HG03457 (cell line): ENCODE results near the gene KRTAP1-5.
"Not testable (repeated sequence)": the region's sequence is repeated elsewhere in the genome, so short reads cannot be mapped to it uniquely, and the experiment has no call there.

Source experiments
- ATAC-seq: cut with Tn5 transposase; IDR thresholded peaks from one replicate; pipeline ENCODE4 v1.9.1; 2021; ENCODE audit warnings: moderate number of reproducible peaks; ENCODE audit not compliant: unreplicated experiment

The KRTAP1-5 gene

DNA sequence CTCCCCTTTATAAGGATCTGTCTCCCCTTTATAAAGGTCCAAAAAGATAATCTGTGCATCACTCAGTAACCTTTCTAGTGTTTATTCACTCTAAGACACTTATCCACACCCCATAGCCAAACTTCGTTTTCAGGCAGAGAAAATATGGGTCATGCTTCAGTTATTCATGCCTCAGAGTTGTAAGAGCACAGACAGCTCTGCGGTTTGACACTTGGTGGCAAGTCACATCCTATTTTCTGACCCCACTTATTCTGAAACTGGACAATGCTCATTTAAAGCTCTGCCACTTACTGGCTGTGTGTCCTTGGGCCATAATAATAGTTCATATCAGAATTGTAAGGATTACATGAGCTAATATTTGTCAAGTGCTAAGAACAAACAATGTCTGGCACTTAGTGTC lies 22.1 kb upstream of the KRTAP1-5 start:
- ATAC-seq: no peak

DNA sequence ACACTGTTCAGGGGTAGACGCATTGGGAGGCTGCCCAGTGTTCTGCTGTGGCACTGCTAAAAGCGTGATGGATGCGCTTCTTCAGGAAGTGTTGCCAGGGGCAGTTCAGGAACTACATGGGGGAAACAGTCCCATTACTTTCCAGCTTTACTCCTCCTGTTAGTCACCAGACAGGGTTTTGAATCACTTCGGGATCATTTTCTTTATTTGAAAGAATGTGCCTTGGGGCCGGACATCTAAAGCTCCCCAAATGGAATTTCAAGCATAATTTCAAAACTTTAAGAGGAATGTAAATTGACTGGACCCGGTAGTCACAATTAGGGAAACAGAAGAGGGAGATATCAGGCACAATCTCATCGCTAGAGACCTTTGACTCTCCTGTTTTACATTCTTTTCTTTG lies 21.4 kb upstream of the KRTAP1-5 start:
- ATAC-seq: no peak

DNA sequence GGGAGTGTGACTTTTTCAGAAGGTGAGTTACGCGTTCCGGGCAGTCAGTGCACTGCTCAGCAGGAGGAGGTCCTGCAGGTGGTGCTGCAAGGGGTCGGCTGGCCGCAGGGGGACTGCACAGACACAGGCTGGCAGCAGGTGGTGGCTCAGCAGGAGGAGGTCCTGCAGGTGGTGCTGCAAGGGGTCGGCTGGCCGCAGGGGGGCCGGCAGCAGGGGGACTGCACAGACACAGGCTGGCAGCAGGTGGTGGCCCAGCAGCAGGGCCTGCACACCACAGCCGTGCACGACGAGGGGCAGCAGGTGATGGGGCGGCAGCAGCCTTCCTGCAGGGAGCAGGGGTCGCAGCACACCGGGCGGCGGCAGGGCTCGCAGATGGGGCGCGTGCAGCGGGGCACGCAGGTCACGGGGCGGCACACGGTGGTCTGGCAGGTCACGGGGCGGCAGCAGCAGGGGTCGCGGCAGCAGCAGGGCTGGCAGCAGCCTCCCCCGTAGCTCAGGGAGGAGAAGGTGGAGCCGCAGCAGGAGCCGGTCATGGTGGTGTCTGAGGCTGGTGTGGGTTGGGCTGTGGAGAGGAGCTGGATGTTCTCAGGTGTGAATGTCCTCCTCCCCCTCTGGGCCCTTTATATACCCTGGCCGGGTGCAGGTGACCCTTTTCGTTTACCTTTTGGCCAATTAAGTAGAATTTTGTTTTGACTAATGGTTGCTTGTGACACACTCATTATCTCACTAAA lies 19.9 kb upstream of the KRTAP1-5 start, which contains the start of gene KRTAP2-1:
TSS of gene KRTAP2-1 (minus strand) at position 582 of the 731 bp plus-strand sequence. CDS start at position 533, 49 bp downstream.
- not testable (repeated sequence) for ATAC-seq

DNA sequence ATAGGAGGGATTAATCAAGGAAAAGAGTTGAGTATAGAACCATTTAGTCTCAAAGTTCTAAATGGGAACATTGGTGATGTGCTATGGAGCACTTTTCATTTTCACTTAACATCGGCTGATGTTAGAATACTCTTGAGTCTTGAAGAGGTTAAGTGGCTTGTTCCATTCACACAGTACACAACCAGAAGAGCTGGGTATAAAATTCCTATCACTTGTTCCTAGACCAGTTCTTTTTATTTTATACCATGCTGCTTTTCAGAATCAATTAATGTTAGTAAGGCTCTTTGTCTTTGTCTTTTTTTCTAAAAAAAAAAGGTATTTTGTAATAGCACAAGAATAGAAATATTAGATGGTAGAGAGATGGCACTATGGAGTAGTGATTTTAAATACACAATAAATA lies 15.9 kb upstream of the KRTAP1-5 start:
- ATAC-seq: no peak

DNA sequence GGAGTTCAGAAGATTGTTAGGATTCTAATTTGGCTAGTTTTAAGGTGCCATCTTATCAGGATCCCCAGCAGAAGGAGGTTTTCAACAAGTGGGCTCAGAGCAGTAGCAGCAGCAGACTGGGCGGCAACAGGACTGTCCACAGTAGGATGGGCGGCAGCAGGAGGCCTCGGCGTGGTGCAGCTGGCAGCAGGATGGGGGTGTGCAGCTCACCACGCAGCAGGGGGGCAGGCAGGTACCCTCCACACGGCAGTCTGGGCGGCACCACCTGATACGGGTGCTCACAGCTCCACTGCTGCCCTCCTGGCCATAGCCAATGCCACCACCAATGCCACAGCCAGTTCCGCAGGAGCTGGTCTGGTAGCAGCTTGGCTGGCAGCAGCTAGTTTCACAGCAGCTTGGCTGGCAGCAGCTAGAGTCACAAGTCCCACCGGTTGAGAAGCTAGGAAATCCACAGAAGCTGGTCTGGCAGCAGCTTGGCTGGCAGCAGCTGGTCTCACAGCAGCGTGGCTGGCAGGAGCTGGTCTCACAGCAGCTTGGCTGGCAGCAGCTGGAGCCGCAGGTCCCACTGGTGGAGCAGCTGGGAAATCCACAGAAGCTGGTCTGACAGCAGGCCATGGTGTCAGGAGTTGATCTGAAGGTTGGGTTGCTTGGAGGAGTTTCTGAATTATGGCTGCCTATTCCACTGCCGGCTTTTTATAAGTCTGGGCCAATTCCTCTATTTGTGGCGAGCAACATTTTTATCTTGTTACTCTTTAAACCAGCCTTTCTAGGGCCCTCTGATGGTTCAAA lies 14.0 kb upstream of the KRTAP1-5 start, which contains the start of gene KRTAP1-1:
TSS of gene KRTAP1-1 (minus strand) at position 668 of the 789 bp plus-strand sequence. CDS start at position 615, 53 bp downstream.
- not testable (repeated sequence) for ATAC-seq

DNA sequence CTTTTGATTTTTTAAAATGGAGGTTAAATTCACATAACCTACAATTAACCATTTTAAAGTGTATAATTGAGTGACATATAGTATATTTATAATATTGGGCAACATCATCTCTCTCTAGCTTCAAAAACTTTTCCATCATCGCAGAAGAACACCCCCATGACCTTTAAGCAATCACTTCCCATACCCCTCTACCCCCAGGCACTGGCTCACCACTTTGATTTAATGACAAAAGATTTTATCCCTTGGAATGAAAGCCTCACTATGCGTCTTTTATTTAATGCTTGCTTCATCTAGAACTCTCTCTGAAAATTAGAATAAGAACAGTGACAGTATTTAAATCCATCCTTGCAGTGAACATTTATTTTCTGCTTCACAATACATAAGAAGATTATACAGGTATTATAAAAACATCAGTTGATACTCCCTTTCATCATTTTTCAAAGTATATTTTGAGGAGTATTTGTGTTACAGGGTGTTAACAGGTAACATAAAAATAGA lies 10.9 kb upstream of the KRTAP1-5 start:
- no peak for ATAC-seq

DNA sequence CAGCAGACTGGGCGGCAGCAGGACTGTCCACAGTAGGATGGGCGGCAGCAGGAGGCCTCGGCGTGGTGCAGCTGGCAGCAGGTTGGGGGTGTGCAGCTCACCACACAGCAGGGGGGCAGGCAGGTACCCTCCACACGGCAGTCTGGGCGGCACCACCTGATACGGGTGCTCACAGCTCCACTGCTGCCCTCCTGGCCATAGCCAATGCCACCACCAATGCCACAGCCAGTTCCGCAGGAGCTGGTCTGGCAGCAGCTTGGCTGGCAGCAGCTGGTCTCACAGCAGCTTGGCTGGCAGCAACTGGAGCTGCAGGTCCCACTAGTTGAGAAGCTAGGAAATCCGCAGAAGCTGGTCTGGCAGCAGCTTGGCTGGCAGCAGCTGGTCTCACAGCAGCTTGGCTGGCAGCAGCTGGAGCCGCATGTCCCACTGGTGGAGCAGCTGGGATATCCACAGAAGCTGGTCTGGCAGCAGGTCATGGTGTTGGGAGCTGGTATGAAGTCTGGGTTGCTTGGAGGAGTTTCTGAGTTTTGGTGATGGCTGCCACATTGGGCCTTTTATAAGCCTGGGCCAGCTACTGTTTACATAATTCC lies 7.4 kb upstream of the KRTAP1-5 start, which contains the start of gene KRTAP1-3:
TSS of gene KRTAP1-3 (minus strand) at position 529 of the 590 bp plus-strand sequence. CDS start at position 476, 53 bp downstream.
- ATAC-seq: not testable (repeated sequence)

DNA sequence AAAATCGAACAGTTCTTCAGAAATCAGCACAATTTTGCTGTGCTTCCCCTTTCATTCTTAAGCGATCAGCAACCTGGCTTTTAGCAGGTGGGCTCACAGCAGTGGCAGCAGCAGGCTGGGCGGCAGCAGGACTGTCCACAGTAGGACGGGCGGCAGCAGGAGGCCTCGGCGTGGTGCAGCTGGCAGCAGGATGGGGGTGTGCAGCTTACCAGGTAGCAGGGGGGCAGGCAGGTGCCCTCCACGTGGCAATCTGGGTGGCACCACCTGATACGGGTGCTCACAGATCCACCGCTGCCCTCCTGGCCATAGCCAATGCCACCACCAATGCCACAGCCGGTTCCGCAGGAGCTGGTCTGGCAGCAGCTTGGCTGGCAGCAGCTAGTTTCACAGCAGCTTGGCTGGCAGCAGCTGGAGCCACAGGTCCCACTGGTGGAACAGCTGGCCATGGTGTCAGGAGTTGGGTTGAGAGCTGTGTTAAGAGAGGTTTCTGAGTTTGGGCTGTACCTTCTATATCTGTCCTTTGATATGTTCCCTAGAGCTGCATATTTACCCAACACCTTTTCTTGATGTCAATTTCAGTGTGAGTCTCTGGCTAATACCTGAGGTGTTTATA lies 2.7 kb upstream of the KRTAP1-5 start, which contains the start of gene KRTAP1-4:
TSS of gene KRTAP1-4 (minus strand) at position 563 of the 613 bp plus-strand sequence. CDS start at position 446, 117 bp downstream.
- ATAC-seq: no peak

DNA sequence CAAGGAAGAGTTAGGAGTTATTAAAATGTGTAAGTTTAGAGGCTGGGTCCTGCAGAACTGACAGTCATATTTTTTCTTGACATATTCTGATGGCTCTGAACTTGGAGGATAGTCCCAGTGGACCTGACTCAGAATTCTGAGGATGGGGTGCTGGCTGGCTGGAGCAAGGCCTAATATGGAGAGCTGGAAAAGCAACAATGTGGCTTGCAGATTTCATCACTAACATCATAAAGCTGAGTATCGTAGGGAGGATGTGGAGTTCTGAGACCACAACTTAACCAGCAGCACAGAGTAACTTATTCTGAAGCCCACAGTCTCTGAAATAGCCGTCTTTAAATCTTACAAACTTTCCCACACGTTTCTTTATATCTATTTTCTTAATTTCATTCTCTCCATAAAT lies 2.3 kb downstream of the KRTAP1-5 start:
- no peak for ATAC-seq

DNA sequence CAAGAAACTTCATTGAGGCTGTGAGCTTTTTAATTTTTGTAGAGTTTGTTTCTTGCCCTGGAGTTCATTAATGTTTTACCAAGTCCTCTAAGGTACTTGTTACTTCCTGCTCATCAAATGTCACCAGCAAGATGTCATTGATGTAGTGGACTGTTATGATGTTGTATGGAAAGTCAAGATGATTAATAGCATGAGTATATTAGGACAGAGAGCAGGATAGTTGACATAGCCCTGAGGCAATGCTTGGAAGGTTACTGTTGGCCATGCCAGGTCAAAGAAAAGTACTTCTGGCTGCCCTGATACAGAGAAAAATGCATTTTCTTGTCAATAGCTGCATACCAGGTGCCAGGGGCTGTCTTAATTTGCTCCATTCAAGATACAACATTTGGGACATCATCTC lies 6.7 kb downstream of the KRTAP1-5 start:
- no peak for ATAC-seq

DNA sequence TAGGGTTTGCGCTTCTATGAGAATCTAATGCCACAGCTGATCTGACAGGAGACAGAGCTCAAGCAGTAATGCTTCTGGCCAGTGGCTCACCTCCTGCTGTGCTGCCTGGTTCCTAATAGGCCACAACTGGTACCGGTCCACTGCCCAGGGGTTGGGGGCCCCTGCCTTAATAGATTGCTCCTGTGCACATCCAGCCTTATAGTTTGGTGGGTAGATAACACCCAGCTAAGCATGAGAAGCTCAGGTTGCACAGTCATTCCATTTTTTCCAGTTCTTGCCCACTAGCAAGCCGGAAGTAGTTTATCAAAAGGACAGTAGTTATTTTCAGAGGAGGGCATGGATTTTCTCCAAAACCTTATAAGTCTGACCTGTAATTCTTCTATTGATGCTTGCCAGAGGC lies 7.6 kb downstream of the KRTAP1-5 start:
- ATAC-seq: no peak

DNA sequence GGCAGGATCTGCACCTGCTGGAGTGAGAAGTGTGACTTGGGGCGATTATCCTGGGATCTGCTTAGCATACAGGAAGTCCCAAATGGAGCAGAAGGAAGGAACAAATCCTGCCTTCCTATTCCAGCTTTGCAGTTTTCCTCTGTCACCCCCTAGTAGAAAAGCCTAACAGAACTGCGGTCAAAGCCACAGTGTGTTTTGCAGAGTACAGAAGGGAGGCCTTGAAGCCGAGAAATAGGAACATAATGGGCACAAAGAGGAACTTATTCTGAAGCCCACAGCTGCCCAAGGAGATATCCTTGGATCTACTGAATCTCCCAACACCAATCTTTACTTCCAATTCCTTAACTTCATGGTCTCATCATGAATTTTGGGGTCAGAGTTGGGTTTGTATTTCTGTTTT lies 8.5 kb downstream of the KRTAP1-5 start:
- ATAC-seq: no peak

DNA sequence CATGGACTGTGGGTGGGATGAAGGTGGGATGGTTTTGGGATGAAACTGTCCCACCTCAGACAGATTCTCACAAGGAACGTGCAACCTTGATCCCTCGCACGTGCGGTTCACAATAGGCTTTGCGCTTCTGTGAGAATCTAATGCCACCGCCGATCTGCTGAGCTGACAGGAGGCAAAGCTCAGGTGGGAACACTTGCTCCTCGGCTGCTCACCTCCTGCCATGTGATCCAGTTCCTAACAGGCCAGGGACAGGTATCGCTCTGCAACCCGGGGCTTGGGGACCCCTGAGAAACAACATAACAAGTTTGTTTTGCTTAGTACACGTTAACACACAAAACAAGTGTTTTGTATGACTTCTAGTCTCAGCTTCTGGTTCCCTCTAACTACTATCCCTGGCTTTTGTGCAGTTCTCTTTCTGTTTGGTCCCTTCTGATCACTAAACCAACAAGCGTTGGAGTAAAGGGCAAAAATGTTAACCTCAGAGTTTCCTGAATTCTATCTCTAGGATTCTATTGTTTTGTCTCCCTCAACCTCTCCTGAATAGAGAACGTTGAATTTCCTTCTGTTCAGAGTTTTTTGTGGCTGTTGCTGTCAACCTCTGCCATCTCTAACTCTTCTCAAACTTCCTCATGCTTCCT lies 10.3 kb downstream of the KRTAP1-5 start:
- no peak for ATAC-seq

DNA sequence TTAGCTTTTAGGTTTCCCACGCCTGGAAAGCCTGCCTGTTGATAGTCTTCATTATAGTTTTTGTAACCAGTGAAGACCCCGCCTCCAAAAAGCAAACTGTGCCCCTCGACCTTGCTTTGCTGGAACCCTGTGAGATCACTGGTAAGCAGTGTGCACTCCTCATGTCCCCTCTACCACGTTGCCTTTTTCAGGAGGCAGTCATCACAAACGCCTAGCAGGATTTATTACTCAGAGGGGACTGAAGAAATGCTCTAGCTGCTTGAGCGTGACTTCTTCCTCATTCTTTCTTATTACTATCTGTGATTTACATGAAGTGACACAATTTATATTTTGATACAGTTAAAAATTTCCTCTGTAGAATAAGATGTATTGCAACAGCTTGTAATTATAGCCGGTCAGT lies 11.6 kb downstream of the KRTAP1-5 start:
- no peak for ATAC-seq

DNA sequence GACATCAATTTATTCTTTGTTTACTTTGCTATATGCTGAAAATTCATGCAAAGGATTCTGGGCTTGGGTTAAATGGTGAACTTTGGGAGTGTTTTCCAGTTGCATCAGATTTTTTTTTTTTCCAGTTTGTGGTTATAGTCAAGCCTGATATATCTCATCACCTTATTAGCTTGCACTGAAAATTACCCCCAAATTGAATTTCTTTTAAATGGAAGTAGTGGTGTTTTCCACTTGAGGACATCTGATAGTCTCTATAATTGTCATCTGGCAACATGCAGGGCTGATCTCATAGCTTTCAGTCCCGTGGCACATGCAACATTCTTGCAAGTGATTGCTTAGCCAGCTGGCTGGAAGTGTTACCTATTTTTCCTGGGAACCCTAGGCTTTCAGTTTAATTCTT lies 13.4 kb downstream of the KRTAP1-5 start:
- ATAC-seq: no peak

DNA sequence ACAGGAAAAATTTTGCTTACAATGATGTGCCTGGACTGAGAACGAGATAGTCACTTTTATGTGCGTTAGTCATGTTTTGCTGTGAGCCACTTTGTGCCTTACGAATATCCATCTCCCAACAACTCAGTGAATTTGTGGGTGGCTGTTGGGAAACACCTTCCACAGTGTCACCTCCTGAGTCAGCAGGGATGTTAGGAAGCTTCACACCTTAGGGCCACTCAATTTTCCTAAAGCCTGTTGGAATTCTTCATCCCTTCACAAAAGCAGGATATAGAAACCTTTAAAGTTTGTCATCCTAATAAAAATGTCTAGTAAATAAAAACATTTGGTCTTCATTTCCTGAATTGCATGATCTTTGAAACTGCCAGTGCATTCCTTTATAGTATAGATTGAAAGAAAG lies 13.8 kb downstream of the KRTAP1-5 start:
- no peak for ATAC-seq

DNA sequence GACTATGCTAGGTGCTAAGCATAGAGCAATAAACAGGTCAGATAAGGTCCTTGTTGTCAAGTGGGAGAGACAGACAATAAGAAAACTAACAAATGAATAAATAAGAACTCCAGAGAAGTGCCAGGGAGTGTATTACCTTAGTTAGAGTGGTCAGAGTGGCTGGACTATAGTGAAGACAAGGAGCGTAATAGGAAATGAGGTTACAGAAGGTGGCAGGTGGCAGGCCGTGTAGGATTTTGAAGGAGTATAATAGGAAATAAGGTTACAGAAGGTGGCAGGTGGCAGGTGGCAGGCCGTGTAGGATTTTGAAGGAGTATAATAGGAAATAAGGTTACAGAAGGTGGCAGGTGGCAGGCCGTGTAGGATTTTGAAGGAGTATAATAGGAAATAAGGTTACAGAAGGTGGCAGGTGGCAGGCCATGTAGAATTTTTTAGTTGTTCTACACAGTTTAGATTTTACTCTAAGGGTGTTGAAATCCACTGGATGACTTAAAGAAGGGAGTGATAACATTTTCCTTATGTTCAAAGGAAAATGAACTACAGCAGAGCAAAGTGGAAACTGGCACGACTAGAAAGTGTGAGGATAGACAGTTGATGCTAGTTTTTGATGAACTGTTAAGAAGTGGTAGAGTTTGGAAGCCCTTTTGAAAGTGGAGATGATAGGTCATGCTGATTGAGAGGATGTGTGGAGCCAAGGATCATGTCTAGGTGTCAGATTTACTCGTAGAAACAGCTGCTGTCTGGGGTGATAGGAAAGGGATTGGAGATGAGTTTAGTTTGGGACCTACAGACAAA lies 14.5 kb downstream of the KRTAP1-5 start:
- ATAC-seq: no peak

DNA sequence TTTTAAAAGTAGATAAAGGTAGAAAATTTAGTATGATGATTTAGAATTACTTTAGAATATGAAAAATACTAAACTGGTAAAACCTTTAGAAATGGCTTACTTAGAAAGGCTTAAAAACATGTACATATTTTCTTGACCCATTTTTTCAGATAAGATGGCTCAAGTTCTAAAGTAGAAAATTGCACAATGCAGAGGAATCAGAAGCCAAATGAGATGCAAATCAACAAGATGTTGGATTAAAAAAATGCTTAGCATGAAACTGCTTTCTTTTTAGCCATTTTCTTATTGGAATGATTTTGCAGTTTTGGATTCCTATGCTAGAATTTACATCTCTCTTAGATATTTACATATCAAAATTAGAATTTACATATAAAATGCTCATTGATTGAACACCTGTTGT lies 16.6 kb downstream of the KRTAP1-5 start:
- no peak for ATAC-seq

DNA sequence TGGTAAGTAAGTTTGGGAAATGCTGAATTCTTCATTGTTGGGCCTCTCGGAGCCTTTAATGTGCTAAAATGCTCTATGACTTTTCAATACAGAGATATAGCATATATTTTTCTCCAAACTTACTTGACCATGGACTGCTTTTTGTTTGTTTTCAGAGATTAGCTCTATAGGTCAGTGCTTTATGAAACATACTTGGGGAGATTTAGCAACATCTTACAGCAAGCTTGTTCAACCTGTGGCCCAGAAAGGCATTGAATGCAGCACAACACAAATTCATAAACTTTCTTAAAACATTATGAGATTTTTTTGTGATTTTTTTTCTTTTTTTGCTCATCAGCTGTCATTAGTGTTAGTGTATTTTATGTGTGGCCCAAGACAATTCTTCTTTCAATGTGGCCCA lies 17.1 kb downstream of the KRTAP1-5 start:
- no peak for ATAC-seq
